ENCODE results near the gene MCUB. TPM values are rescaled to one million over a fixed set of nuclear protein-coding genes. Genes with fewer than 3 reads are reported as not detected.

The MCUB gene
- total and polyA plus RNA-seq, 7 donors, result 0.73 to 2.8 (median 1.5) TPM

- intact Hi-C loops (cut with DNase I), result no loop called here
- Histone ChIP-seq H3K9me3 (no peaks in the 10 kb centered on the region), H3K27ac (no peak overlapping the region), H3K36me3 (ENCODE audit: insufficient read depth in 1 of 2, low read depth in 1 of 2) (peaks cover 7 to 99% of the 10 kb centered on the region in 2 donors), H3K4me3 (no peak overlapping the region), H3K4me1 (no peaks in the 10 kb centered on the region), H3K27me3 (ENCODE audit: insufficient read depth in 3 of 3, low read length in 2 of 3) (no peaks in the 10 kb centered on the region)
- TF ChIP-seq CTCF (IDR thresholded peaks at IDR 0.05), result no peak
- ATAC-seq (no peak), DNase-seq (no peak)
Observed at GRCh38 chr4:109532182-109532581, 27.9 kb upstream of the MCUB start.

- no peak for TF ChIP-seq CTCF (IDR thresholded peaks at IDR 0.05)
- no peaks in the 10 kb centered on the region for H3K27me3 ChIP-seq (ENCODE audit: insufficient read depth in 3 of 3, low read length in 2 of 3)
- intact Hi-C loops (cut with DNase I), result loop anchor here in 1 of 2 donors (10.0 kb wide), 1 partner anchor 121 kb away; no protein-coding TSS in a partner anchor
- no peaks in the 10 kb centered on the region for H3K9me3 ChIP-seq
- H3K36me3 ChIP-seq (ENCODE audit: insufficient read depth in 1 of 2, low read depth in 1 of 2), result peaks cover 0 to 34% of the 10 kb centered on the region in 2 donors
- no peaks in the 10 kb centered on the region for H3K4me1 ChIP-seq
- 93 to 96% (median 94%) methylated on average over 1 of the region's 1 CpG for WGBS, 3 donors
- ATAC-seq (no peak), DNase-seq (no peak)
- H3K27ac ChIP-seq, result no peak overlapping the region
- no peak overlapping the region for H3K4me3 ChIP-seq
Observed at GRCh38 chr4:109545401-109545800, 14.6 kb upstream of the MCUB start.

- intact Hi-C loops (cut with DNase I), result loop anchor here in 1 of 2 donors (10.0 kb wide), 1 partner anchor 123 kb away; no protein-coding TSS in a partner anchor
- DNase-seq, result no peak
- Histone ChIP-seq H3K27ac (no peak overlapping the region), H3K4me3 (no peak overlapping the region), H3K36me3 (ENCODE audit: insufficient read depth in 1 of 2, low read depth in 1 of 2) (peaks cover 0 to 14% of the 10 kb centered on the region in 2 donors), H3K9me3 (no peaks in the 10 kb centered on the region), H3K27me3 (ENCODE audit: insufficient read depth in 3 of 3, low read length in 2 of 3) (no peaks in the 10 kb centered on the region), H3K4me1 (no peaks in the 10 kb centered on the region)
- 66 to 70% (median 68%) methylated on average over 5 of the region's 5 CpGs for WGBS, 3 donors
- no peak for TF ChIP-seq CTCF (IDR thresholded peaks at IDR 0.05)
- no peak for ATAC-seq
Observed at GRCh38 chr4:109547394-109547793, 12.7 kb upstream of the MCUB start.

GRCh38 chr4:109548655-109549054, 11.4 kb upstream of the MCUB start:
- H3K27ac ChIP-seq, result peak overlapping the region; percentile 38
- ATAC-seq, result peak; percentile 13 to 52 (median 28)

More at GRCh38 chr4:109548655-109549054, 11.4 kb upstream of the MCUB start:
- intact Hi-C loops (cut with DNase I), result loop anchor here in 1 of 2 donors (10.0 kb wide), 1 partner anchor 124 kb away; no protein-coding TSS in a partner anchor
- H3K4me3 ChIP-seq, result no peak overlapping the region
- H3K36me3 ChIP-seq (ENCODE audit: insufficient read depth in 1 of 2, low read depth in 1 of 2), result peaks cover 0 to 10% of the 10 kb centered on the region in 2 donors
- H3K9me3 ChIP-seq, result no peaks in the 10 kb centered on the region
- no peaks in the 10 kb centered on the region for H3K4me1 ChIP-seq
- no peak for DNase-seq
- 65 to 75% (median 67%) methylated on average over 2 of the region's 2 CpGs for WGBS, 3 donors
- TF ChIP-seq CTCF (IDR thresholded peaks at IDR 0.05), result no peak
- H3K27me3 ChIP-seq (ENCODE audit: insufficient read depth in 3 of 3, low read length in 2 of 3), result no peaks in the 10 kb centered on the region
